Pulmonary artery endothelial cell (primary cell): ENCODE data around the gene LIMS2. TPM values are rescaled to one million over a fixed set of nuclear protein-coding genes. Genes with fewer than 3 reads are reported as not detected.

ENCODE experiments used
- DNase-seq: peaks from one replicate; pipeline ENCODE4 v3.0.0-alpha.2; 2011; ENCODE audit warnings: low read depth, low spot score
- total RNA-seq: library from RNA; depleted of rRNA; stranded (reverse); fragments of >200 nt; gene quantifications from 2 replicates; pipeline ENCODE4 v1.2.3, GENCODE V29; 2014

Gene LIMS2
- total RNA-seq, 1 donor from 2014 or later: 5.7 TPM

DNA sequence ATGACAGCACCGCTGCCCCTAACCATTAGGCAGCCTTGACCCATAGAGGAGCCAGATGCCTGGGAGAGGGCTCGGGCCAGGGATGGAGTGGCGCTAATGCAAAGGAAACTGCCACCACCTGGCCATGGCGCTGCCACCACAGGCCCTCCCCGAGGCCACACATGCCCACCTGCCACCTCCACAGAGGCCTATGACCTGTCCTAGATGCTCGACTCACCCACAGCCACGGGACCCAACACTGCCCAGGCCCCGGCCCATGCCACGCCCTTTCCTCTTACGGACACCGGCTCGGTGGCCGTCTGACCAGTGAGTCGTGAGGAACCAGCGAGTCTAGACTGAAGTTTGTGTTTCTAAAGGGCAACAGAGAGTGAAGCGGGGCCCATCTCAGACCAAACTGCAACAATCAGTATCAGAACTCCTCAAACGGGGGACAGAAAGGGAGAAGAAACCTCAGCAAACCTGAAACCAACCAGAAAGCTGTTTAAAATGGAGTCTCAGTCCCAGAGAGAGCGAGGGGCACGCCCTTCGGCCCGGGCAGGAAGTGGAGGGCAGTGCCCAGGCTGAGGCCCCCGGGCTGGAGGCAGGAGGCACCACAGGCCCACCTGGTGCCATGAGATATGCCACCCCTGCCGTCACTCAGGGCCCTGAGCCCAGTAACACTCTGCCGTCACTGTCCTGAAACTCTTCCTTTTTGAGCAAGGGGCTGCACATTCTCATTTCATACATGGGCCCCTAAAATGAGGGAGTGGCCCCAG is 28.7 kb downstream of the LIMS2 start:
- no peak for DNase-seq

- no peak for DNase-seq
These were observed 29.7 kb downstream of the LIMS2 start, which contains the start of gene GPR17 for GRCh38 chr2:127645395-127646291. GPR17 (plus strand) TSS chr2:127646153; CDS start chr2:127650736, 4,583 bp downstream.

DNA sequence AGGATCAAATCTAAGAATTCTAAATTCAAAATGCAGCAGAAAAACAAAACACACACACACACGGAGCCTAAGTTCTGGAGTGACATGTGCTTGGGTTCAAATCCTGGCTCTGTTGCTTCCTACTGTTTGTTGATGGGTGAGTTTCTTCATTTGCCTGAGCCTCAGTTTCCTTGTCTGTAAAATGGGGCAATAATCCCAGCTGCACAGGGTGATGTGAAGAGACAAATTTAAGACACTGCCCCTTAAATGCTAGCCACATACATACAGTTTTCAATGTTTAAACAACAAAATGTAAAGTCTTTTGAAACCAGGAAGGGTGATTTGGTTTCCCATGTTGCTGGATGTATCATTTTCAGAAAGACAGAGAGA is 30.3 kb downstream of the LIMS2 start:
- DNase-seq: no peak

- no peak for DNase-seq
These were observed 31.0 kb downstream of the LIMS2 start for GRCh38 chr2:127644066-127645025.

GRCh38 chr2:127643439-127644065 is 31.8 kb downstream of the LIMS2 start:
- no peak for DNase-seq

DNA sequence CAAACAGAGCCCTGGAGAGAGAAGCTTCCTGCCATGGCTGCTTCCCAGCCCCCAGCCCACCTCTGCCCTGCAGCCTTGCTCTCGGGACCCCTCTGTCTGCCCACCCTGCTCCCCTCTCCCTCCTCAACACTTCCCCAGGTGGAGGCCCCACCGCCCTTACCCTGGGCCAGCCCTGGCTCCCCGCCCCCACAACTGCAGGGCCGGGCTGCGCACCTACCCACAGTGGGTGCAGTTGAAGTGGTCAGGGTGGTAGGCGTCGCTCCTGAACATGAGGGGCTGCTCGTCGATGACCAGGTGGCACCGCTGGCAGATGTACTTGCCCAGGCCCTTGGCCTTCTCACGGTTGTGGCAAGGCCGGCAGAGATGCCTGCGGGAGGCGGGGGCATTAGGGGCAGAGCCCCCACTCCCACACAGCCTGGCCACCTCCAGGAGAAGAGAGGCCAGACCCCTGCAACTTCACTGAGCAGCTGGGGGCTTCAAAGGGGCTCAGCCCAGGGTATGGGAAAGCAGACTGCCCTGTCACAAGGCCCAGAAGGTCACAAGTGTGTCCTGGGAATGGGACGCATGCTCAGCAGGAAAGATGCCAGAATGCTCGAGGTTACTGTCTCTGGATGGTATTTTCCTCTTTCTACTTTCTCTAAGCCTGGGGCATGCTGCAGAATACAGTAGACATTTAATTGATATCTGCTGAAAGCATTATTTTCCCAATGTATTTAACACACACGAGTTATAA is 32.5 kb downstream of the LIMS2 start:
- no peak for DNase-seq

DNA sequence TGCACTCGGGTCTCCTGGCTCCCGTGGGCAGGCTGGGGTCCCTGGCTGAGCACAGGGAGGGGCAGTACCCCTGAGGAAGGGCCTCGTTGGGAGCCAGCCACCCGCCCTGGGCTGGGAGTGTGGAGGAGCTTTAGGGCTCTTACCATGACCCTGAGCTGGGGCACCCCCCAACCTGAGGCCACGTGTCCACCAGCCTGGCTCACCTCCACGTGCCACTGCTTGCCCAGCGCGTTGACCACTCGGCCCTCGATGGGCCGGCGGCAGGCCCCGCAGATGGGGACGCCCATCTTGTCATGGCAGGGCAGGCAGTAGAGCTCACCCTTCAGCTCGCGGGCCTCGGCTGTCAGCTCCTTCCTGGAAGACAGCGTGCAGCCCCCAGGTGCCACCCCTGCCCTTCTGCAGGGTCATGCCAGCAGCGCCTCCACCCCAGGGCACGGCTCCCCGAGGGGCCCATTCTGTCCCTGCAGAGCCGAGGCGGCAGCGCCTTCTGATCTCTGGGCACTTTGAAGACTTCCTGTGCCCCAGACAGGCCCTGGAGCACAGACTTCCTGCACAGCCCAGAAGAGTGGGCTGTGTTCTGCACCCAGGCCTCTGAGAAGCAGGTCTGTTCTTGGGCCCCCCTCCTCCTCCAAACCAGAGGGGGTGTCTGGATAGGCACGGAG is 33.4 kb downstream of the LIMS2 start:
- DNase-seq: no peak

GRCh38 chr2:127641133-127641532 is 34.2 kb downstream of the LIMS2 start:
- DNase-seq: no peak

- no peak for DNase-seq
These were observed 35.0 kb downstream of the LIMS2 start for GRCh38 chr2:127640082-127641072.

DNA sequence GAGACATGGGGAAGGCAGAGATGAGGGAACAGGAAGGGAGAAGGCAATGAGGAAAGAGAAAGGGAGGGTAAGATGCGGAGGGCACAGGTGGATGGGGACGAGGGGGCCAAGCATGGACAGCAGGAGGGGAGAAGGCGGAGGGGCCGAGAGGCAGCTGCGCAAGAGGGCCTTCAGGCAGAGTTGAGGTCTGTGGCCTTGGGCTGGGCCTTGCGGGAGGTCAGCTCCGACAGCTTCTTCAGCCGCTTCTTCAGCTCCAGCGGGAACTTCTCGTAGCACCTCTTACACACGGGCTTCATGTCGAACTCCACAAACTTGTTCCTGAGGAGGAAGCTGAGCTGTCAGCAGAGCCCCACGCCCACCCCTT is 36.2 kb downstream of the LIMS2 start:
- no peak for DNase-seq

- DNase-seq: no peak
These were observed 36.8 kb downstream of the LIMS2 start for GRCh38 chr2:127638361-127639110.

DNA sequence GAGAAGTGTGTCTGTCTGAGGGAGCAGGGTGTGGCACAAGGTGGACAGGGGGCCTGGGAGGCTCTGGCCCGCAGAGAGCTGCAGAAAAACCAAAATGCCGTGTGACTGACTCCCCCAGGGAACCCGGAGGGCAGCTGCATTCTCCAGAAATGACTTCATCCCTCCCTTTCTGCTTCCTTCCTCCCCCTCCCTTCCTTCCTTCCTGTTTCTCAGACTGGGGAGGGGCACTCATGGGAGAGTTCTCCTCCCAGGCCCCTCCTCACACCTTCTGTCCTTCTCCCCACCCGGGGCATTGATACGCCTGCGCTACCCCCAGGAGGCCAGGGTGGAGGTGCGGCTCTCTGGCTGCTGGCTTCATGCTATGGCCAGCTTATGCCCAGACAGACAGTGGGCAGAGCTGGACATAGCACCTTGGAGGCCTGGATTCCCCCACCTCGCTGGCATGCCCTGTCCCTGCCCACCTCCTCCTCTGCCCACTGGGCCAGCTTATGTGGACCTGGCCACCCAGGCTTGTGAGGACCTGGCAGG is 37.5 kb downstream of the LIMS2 start:
- DNase-seq: peak; percentile 48

- no peak for DNase-seq
These were observed 38.1 kb downstream of the LIMS2 start for GRCh38 chr2:127637236-127637630.

DNA sequence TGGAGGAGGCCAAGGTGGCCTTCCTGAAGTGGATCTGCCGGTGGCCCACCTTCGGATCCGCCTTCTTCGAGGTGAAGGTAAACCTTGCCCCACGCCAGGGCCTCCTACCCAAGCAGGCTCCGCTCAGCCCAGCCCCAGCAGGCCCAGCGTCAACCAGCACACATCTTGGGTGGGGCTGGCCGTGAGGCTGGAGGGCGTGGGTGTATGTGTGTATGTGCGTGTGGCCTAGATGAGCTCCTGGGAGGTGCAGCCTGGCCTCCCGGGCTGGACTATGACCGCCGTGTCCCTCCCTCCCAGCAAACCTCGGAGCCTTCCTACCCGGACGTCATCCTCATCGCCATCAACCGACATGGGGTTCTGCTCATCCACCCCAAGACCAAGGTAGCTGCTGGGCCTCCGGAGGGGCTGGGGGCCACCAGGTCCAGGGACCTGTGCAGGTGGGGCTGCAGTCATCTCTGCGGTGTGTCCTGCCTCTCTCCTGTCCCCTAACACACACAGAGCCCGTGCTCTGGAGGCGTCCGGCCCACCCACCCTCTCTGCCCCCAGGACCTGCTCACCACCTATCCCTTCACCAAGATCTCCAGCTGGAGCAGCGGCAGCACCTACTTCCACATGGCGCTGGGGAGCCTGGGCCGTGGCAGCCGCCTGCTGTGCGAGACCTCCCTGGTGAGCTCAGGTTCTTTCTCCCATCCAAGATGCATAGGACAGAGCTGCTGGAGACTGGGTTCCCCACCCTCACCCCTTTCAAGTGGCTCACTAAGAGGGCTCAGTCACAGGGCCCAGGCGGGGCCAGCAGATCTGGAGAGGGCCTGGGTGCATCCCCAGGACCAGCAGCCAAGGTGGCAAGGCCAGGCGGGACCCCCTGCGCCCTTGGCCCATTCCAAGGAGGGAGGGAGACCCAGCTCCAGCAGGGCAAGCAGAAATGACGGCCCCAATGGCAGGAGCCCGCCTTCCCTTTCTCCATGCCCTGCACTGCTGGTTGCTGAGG is 38.8 kb downstream of the LIMS2 start:
- no peak for DNase-seq

- no peak for DNase-seq
These were observed 39.7 kb downstream of the LIMS2 start for GRCh38 chr2:127635380-127636237.
